CD4-positive, alpha-beta T cell (primary cell): ENCODE measurements around the gene POLA2. TPM values are rescaled to one million over a fixed set of nuclear protein-coding genes. Genes with fewer than 3 reads are reported as not detected.

ENCODE experiments used
- ATAC-seq: fragments of 200-7000 bp; cut with Tn5 transposase; one replicate; pipeline ENCODE4 v1.10.0; 2022; ENCODE audit warnings: mild to moderate bottlenecking; ENCODE audit not compliant: poor library complexity
- CTCF ChIA-PET: fragments of 350-600 bp; sonication (Branson Sonifier 250); formaldehyde crosslinking; loops from one replicate; lab custom pipeline; 2021; ENCODE audit warnings: antibody characterized with exemption, inconsistent platforms; lab: Charles Lee
- POLR2A ChIA-PET: fragments of 350-600 bp; sonication (Branson Sonifier 250); formaldehyde crosslinking; loops from one replicate; lab custom pipeline; 2021; ENCODE audit warnings: antibody characterized with exemption, inconsistent platforms; lab: Charles Lee
- DNase-seq, 14 experiments: peaks; one replicate each; pipeline ENCODE4 v3.0.0-alpha.2; 2013 to 2020; ENCODE audit warnings: mixed read lengths in 2 of 14
- H3K27ac ChIP-seq, 2 donors: one replicate each; pipeline versions ENCODE4 v1.5.1 to v1.7.0; 2013; ENCODE audit warnings: low read length in 2 of 2, low read depth in 1 of 2, mild to moderate bottlenecking in 1 of 2
- H3K27me3 ChIP-seq, 2 experiments: 1 replicate in 1 of 2; 2 replicates in 1 of 2; pipeline versions ENCODE4 v1.6.1 to v1.7.0; 2013; ENCODE audit warnings: low read length in 2 of 2, control low read depth in 1 of 2, mild to moderate bottlenecking in 1 of 2, moderate library complexity in 1 of 2; ENCODE audit not compliant: insufficient read depth in 2 of 2, control insufficient read depth in 1 of 2
- H3K36me3 ChIP-seq: one replicate; pipeline ENCODE4 v1.6.1; 2013; ENCODE audit warnings: low read length, control low read depth; ENCODE audit not compliant: insufficient read depth
- H3K4me1 ChIP-seq: one replicate; pipeline ENCODE4 v1.6.1; 2013; ENCODE audit warnings: low read length, control low read depth; ENCODE audit not compliant: insufficient read depth
- H3K4me3 ChIP-seq: one replicate; pipeline ENCODE4 v1.5.1; 2013; ENCODE audit warnings: mild to moderate bottlenecking, low read length, moderate library complexity
- H3K9me3 ChIP-seq, 2 experiments: 1 replicate in 1 of 2; 2 replicates in 1 of 2; pipeline versions ENCODE4 v1.6.1 to v1.7.0; 2013; ENCODE audit warnings: low read length in 2 of 2, mild to moderate bottlenecking in 2 of 2, control low read depth in 1 of 2, moderate library complexity in 1 of 2; ENCODE audit not compliant: control insufficient read depth in 1 of 2, insufficient read depth in 1 of 2
- H3K27ac Mint-ChIP-seq: one replicate; pipeline ENCODE4 v1.8.0; 2020; ENCODE audit warnings: mixed read lengths
- H3K27me3 Mint-ChIP-seq: one replicate; pipeline ENCODE4 v1.8.0; 2021; ENCODE audit warnings: mixed read lengths
- H3K36me3 Mint-ChIP-seq: one replicate; pipeline ENCODE4 v1.8.0; 2021; ENCODE audit warnings: low read depth, mixed read lengths
- H3K4me1 Mint-ChIP-seq: one replicate; pipeline ENCODE4 v1.8.0; 2021; ENCODE audit warnings: low read depth, mixed read lengths
- H3K4me3 Mint-ChIP-seq: one replicate; pipeline ENCODE4 v1.8.0; 2020; ENCODE audit warnings: mild to moderate bottlenecking, mixed read lengths
- H3K9me3 Mint-ChIP-seq: one replicate; pipeline ENCODE4 v1.8.0; 2020; ENCODE audit warnings: mixed read lengths
- intact Hi-C, 2 experiments: fragments of 100-400 bp; cut with DNase I in 1 of 2; cut with micrococcal nuclease in 1 of 2; formaldehyde crosslinking; loops; one replicate each; pipeline versions ENCODE4 v1.15.1 to v1.9.0; 2023 to 2025; cut with DNase I, micrococcal nuclease
- total RNA-seq, 174 experiments: library from RNA in 2 of 174; stranded (reverse) in 2 of 174; gene quantifications; one replicate each; pipeline ENCODE4 v1.2.3 and lab custom pipeline; 2021 to 2026
- TF ChIP-seq, protein P1 (sequence below): fragments of 200-600 bp; IDR thresholded peaks from one replicate; pipeline ENCODE4 v1.8.0; 2022; ENCODE audit warnings: antibody characterized with exemption, mild to moderate bottlenecking

POLA2 gene
- total RNA-seq, 2 experiments from 2014 or later: 9.6 to 10.6 TPM

DNA sequence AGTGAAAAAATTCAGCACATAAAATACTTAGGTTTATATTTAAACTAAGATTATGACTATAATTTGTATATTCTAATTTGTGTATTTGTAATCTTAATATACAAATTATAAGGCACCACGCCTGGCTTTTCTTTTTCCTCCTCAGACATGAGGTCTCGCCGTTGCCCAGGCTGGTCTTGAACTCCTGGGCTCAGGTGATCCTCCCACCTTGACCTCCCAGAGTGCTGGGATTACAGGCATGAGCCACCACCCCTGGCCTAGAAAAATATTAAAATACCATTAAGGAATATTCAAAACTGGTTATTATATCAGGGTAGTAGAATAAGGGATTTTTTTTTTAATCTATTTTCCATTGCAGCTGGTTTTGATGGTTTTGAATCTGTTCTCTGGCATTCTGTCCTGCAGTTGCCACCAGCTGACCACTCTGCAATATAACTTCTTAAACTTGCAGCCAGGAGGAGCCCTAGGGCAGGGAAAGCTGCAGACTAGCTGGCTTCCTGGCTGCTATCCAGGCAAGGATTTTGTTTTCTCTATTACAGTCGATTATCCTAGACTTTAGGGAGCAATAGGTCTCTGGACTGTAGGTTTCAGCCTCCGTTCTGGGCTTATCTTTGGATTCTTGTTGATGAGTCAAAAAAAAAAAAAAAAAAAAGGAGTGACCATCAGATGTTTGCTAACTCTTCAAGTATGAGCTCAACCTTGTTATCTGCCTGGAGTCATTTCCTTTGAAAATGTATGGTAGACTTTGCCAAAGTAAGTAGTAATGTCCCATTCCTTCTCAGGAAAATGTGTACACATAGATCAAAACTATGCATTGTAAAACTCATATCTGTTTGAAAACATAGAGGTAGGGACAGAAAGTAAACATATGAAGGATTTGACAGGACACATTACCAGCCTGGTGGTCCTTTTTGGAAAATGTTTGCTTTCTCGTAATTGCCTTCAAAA is 13.2 kb downstream of the POLA2 start:
- H3K27ac ChIP-seq: no peak overlapping the region
- H3K4me3 Mint-ChIP-seq: no peak overlapping the region
- H3K27ac Mint-ChIP-seq: no peak overlapping the region
- ChIA-PET POLR2A (interaction anchor here (0.6 to 1.4 kb wide), 7 partner anchors 13 to 231 kb away, joined by 3 to 8 read pairs (median 3); partner anchors contain the start of gene POLA2), CTCF (interaction anchor here (0.6 to 2.4 kb wide), 8 partner anchors 11 to 77 kb away, joined by 3 to 37 read pairs (median 4); partner anchors contain the start of genes CDC42EP2 and DPF2)
- no peaks in the 10 kb centered on the region for H3K9me3 Mint-ChIP-seq
- H3K27me3 Mint-ChIP-seq: no peaks in the 10 kb centered on the region
- peaks cover 8% of the 10 kb centered on the region for H3K4me1 Mint-ChIP-seq
- peaks cover 42% of the 10 kb centered on the region for H3K36me3 ChIP-seq
- no peak overlapping the region for H3K4me3 ChIP-seq
- no peak for ATAC-seq
- intact Hi-C loops: loop anchor here (1.0 to 5.0 kb wide), 4 partner anchors 40 to 235 kb away; partner anchors contain the start of gene CDC42EP2 (in 1 of the 2)
- no peaks in the 10 kb centered on the region for H3K4me1 ChIP-seq
- TF ChIP-seq, protein P1, sequence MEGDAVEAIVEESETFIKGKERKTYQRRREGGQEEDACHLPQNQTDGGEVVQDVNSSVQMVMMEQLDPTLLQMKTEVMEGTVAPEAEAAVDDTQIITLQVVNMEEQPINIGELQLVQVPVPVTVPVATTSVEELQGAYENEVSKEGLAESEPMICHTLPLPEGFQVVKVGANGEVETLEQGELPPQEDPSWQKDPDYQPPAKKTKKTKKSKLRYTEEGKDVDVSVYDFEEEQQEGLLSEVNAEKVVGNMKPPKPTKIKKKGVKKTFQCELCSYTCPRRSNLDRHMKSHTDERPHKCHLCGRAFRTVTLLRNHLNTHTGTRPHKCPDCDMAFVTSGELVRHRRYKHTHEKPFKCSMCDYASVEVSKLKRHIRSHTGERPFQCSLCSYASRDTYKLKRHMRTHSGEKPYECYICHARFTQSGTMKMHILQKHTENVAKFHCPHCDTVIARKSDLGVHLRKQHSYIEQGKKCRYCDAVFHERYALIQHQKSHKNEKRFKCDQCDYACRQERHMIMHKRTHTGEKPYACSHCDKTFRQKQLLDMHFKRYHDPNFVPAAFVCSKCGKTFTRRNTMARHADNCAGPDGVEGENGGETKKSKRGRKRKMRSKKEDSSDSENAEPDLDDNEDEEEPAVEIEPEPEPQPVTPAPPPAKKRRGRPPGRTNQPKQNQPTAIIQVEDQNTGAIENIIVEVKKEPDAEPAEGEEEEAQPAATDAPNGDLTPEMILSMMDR: peak; percentile 57
- no peaks in the 10 kb centered on the region for H3K9me3 ChIP-seq
- no peaks in the 10 kb centered on the region for H3K27me3 ChIP-seq
- DNase-seq: peak in 7 of 14 experiments; percentile 7 to 67 (median 46)
- peaks cover 62% of the 10 kb centered on the region for H3K36me3 Mint-ChIP-seq

DNA sequence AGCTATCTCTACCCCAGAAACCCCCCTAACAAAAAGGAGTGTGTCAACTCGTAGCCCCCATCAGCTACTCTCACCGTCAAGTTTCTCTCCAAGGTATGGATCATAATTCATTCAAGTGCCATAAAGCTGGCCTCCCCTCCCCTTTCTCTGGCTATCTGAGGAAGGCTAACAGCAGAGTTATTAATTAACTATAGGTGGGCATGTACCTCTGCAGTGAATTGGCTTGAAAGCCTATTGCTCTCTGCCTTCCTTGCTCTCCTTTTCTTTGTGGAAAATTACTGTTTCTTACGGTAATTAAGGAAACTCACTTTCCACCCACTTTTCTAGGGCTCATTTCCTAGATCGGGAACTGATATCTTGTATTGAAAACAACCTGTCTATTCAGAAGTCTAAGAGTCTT is 14.1 kb downstream of the POLA2 start:
- ATAC-seq: no peak
- no peaks in the 10 kb centered on the region for H3K9me3 Mint-ChIP-seq

More for the DNA sequence above, 14.1 kb downstream of the POLA2 start:
- POLR2A ChIA-PET: interaction anchor here (0.6 to 1.4 kb wide), 3 partner anchors 14 to 40 kb away, joined by 3 to 8 read pairs (median 7); partner anchors contain the start of gene POLA2
- Mint-ChIP-seq H3K36me3 (peaks cover 62% of the 10 kb centered on the region), H3K27me3 (no peaks in the 10 kb centered on the region), H3K4me3 (no peak overlapping the region), H3K27ac (no peak overlapping the region), H3K4me1 (peaks cover 11% of the 10 kb centered on the region)
- Histone ChIP-seq H3K27ac (no peak overlapping the region), H3K4me1 (no peaks in the 10 kb centered on the region), H3K36me3 (peaks cover 42% of the 10 kb centered on the region), H3K4me3 (no peak overlapping the region), H3K27me3 (no peaks in the 10 kb centered on the region), H3K9me3 (no peaks in the 10 kb centered on the region)
- CTCF ChIA-PET: interaction anchor here (1.1 to 2.4 kb wide), 6 partner anchors 12 to 56 kb away, joined by 3 to 37 read pairs (median 6); partner anchors contain the start of gene CDC42EP2
- intact Hi-C loops: loop anchor here (1.0 to 5.0 kb wide), 4 partner anchors 39 to 234 kb away; partner anchors contain the start of gene CDC42EP2 (in 1 of the 2)
- no peak for DNase-seq
- TF ChIP-seq, protein P1: no peak
